ENCODE results near the gene GRIK4. TPM values are rescaled to one million over a fixed set of nuclear protein-coding genes. Genes with fewer than 3 reads are reported as not detected.
A peak's percentile ranks its signal among the peaks of the same experiment; 100 is the strongest.

The GRIK4 gene
- total RNA-seq, 1 donor from 2014 or later = 0.89 TPM

DNA sequence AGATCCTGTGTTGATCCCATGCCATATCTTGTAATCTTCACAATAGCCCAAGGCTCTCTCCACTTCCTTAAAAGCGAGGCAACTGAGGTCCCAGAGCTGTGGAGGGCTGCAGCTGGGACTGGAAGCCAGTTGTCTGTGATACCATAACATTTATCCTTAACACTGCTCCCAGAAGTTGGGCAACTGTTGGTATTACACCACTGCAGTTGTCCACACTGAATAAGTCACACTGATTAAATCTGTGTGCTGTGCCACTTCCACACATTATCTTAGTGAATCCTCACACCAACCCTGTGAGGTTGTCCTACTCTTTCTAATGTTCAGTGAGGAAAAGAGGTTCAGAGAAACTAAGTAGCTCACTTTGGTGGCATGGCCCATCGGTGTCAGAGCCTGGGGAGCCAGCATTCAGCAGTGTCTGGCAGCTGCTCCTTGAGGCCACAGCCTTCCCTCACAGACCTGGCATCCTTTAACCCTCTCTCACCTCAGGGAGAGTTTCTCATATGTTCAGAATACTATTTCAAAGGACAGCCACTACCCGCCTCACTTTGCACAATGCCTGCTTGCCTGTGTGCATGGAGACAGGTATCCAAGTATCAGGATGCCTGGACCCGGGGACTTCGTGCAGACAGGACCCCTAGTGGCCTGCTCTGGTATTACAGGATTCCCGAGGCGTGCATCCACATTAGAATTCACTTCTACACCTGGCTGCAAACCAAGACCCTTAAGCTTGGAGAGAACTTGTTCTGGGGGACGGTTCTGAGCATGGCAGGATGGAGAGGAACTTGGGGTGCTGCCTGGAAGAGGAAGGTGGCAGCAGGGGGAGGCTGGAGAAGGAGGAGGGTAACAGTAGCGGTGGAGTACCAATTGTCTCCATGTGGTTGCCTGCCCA, 290.5 kb downstream of the GRIK4 start:
- Mint-ChIP-seq H3K4me3 (no peak overlapping the region), H3K36me3 (ENCODE audit: low read depth) (no peaks in the 10 kb centered on the region), H3K9me3 (no peaks in the 10 kb centered on the region), H3K27ac (ENCODE audit: unreplicated experiment) (no peak overlapping the region), H3K27me3 (ENCODE audit: low read depth) (peaks cover 2% of the 10 kb centered on the region), H3K4me1 (no peaks in the 10 kb centered on the region)
- TF ChIP-seq, protein P1, sequence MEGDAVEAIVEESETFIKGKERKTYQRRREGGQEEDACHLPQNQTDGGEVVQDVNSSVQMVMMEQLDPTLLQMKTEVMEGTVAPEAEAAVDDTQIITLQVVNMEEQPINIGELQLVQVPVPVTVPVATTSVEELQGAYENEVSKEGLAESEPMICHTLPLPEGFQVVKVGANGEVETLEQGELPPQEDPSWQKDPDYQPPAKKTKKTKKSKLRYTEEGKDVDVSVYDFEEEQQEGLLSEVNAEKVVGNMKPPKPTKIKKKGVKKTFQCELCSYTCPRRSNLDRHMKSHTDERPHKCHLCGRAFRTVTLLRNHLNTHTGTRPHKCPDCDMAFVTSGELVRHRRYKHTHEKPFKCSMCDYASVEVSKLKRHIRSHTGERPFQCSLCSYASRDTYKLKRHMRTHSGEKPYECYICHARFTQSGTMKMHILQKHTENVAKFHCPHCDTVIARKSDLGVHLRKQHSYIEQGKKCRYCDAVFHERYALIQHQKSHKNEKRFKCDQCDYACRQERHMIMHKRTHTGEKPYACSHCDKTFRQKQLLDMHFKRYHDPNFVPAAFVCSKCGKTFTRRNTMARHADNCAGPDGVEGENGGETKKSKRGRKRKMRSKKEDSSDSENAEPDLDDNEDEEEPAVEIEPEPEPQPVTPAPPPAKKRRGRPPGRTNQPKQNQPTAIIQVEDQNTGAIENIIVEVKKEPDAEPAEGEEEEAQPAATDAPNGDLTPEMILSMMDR (conservative IDR thresholded peaks at IDR 0.05) = peak; percentile 87
- DNase-seq (ENCODE audit: low read depth, low spot score) = peak; percentile 74

DNA sequence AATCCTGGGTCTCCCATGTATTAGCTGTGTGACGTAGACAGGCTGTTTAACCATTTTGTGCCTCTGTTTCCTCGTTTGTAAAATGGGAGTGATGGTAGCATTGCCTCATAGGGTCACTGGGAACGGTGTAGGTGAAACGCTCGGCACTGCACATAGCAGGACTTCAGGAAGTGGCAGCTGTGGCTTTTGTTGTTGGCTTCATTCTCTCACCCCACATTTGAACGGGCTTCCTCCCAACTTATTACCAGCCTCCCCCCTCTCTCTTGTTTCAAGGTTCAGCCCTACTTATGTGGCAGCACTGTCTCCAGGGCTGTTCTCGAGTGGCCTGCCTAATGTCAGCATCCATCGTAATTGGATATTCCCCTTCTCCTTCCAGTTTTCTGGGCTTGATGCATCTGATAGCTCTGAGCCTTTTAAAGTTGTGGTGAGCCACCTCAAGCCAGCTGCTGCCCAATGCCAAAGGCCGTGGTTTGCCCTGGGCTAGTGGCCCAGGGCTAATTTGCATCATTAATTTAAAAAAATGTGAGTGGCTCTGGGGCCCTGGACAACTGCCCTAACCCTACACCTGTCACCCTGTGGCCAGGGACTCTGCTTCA, 294.5 kb downstream of the GRIK4 start:
- TF ChIP-seq, protein P1 (conservative IDR thresholded peaks at IDR 0.05) = no peak

DNA sequence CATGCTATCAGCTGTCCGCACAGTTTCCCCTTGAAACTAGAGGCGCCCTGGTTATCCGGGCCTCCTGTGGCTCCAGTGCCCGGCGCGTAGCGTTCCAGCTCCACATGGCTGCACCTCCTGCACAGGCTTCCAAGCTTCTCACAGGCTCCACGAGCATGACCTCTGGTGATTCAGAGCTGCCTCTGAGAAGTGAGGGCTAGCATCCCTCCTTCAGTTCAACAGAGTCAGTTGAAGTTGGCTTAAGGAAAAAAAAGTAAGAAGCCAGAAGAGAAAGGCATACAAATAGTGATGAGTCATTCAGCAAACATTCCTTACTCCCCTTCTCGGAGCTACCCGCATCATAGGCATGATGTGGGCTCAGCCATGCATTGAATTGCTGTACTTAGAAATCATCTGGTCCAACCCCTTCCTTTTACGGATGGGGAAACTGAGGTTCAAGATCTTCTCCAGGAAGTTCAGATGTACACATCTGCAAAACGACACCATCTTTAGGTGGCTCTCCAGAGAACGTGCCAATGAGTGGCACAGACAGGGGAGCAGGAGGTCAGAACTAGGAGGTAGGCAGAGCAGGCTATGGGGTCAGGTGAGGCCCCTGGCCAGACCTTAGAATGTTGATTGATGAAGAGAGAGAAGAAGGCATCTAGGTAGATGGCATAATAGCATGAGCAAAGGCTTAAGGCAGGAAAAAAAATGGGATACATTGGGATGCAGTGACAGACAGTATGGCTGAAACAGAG, 296.0 kb downstream of the GRIK4 start:
- no peak overlapping the region for H3K27ac Mint-ChIP-seq (ENCODE audit: unreplicated experiment)
- DNase-seq (ENCODE audit: low read depth, low spot score) = no peak
- no peaks in the 10 kb centered on the region for H3K36me3 Mint-ChIP-seq (ENCODE audit: low read depth)
- no peak overlapping the region for H3K4me3 Mint-ChIP-seq
- TF ChIP-seq, protein P1 (conservative IDR thresholded peaks at IDR 0.05) = no peak
- H3K4me1 Mint-ChIP-seq = no peaks in the 10 kb centered on the region
- no peaks in the 10 kb centered on the region for H3K27me3 Mint-ChIP-seq (ENCODE audit: low read depth)
- H3K9me3 Mint-ChIP-seq = no peaks in the 10 kb centered on the region

More for the DNA sequence above, 294.5 kb downstream of the GRIK4 start:
- Mint-ChIP-seq H3K36me3 (ENCODE audit: low read depth) (no peaks in the 10 kb centered on the region), H3K9me3 (no peaks in the 10 kb centered on the region), H3K27ac (ENCODE audit: unreplicated experiment) (no peak overlapping the region), H3K4me3 (no peak overlapping the region), H3K4me1 (no peaks in the 10 kb centered on the region), H3K27me3 (ENCODE audit: low read depth) (peaks cover 2% of the 10 kb centered on the region)
- DNase-seq (ENCODE audit: low read depth, low spot score) = no peak

DNA sequence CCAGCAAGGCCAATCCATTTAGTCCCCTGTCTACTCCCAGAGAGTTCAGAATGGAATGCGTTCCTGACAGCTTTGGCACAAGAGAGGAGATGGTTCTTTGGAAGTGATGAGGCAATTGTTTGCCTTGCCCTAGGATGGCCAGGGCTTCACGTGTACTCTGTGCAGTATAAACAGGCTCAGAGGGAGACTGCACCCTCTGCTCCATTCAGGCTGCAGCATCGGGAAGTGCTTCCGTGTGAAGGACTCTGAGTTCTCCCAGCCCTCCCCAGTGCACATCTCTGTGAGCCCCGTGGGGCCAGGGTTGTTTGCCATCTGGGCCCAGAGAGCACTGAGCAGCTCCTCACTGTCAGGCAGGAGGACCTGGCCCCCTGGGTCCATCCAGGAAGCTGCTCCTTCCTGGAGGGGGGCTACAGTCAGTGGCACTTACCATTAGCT, 297.1 kb downstream of the GRIK4 start:
- DNase-seq (ENCODE audit: low read depth, low spot score) = no peak
- TF ChIP-seq, protein P1 (conservative IDR thresholded peaks at IDR 0.05) = no peak
- no peaks in the 10 kb centered on the region for H3K4me1 Mint-ChIP-seq
- no peaks in the 10 kb centered on the region for H3K27me3 Mint-ChIP-seq (ENCODE audit: low read depth)
- no peaks in the 10 kb centered on the region for H3K36me3 Mint-ChIP-seq (ENCODE audit: low read depth)
- no peak overlapping the region for H3K4me3 Mint-ChIP-seq
- no peak overlapping the region for H3K27ac Mint-ChIP-seq (ENCODE audit: unreplicated experiment)
- no peaks in the 10 kb centered on the region for H3K9me3 Mint-ChIP-seq

DNA sequence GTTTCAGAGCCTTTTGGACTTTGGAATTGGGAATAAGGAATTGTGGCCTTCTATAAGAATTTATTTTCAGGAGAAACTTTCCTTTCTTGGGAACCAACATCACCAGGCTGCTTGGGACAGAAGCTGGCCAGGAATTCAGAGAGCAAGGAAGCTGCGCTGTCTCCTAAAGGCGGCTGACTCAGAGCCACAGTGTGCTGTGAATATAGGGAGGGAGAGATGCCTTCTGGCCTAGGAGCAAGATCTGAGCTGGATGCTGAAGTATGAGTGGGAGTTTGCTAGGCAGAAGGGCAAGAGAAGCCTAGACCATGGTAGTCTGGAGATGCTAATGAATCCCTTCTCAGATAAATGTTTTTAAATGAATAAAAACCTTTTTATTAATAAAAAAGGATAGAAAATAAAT, 298.7 kb downstream of the GRIK4 start:
- Mint-ChIP-seq H3K27ac (ENCODE audit: unreplicated experiment) (no peak overlapping the region), H3K36me3 (ENCODE audit: low read depth) (no peaks in the 10 kb centered on the region), H3K4me3 (no peak overlapping the region), H3K4me1 (no peaks in the 10 kb centered on the region), H3K27me3 (ENCODE audit: low read depth) (no peaks in the 10 kb centered on the region), H3K9me3 (no peaks in the 10 kb centered on the region)
- TF ChIP-seq, protein P1 (conservative IDR thresholded peaks at IDR 0.05) = no peak
- no peak for DNase-seq (ENCODE audit: low read depth, low spot score)
